ENCODE measurements around the gene FHOD3.

DNA sequence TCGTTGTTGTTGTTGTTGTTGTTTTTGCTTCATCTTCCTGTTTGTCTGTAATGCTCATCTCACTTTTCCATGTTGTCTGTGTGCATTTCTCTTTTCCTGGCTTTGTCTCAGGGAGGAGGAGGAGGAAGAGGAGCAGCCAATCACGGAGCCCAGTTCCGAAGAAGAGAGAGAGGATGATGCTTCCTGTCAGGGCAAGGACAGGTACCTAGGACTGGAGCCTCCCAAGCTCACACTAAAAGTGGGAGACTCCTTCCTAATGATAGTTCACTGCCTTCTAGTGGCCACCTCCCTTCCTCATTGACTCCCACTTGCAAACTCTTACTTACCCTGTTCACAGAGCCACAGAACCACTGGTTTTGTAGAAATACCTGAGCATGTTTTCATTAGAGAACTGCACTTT is 351.7 kb downstream of the FHOD3 start:
- TF ChIP-seq, protein P1, sequence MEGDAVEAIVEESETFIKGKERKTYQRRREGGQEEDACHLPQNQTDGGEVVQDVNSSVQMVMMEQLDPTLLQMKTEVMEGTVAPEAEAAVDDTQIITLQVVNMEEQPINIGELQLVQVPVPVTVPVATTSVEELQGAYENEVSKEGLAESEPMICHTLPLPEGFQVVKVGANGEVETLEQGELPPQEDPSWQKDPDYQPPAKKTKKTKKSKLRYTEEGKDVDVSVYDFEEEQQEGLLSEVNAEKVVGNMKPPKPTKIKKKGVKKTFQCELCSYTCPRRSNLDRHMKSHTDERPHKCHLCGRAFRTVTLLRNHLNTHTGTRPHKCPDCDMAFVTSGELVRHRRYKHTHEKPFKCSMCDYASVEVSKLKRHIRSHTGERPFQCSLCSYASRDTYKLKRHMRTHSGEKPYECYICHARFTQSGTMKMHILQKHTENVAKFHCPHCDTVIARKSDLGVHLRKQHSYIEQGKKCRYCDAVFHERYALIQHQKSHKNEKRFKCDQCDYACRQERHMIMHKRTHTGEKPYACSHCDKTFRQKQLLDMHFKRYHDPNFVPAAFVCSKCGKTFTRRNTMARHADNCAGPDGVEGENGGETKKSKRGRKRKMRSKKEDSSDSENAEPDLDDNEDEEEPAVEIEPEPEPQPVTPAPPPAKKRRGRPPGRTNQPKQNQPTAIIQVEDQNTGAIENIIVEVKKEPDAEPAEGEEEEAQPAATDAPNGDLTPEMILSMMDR (IDR thresholded peaks at IDR 0.05 in 8 of 11, conservative IDR thresholded peaks at IDR 0.05 in 3 of 11): no peak
- TF ChIP-seq POLR2AphosphoS5 (IDR thresholded peaks at IDR 0.05): no peak

All from spleen (tissue), 7 donors.